Tibial nerve (tissue), 4 donors: ENCODE data around the gene MAPK6.

ENCODE experiments used
- CTCF ChIP-seq, 5 experiments: fragments of 200-600 bp in 3 of 5; fragments of 450-650 bp in 2 of 5; sonication (generic) in 3 of 5; IDR thresholded peaks; one replicate each; pipeline ENCODE4 v1.5.1; 2016 to 2019; ENCODE audit warnings: antibody characterized with exemption in 5 of 5, mild to moderate bottlenecking in 3 of 5, moderate library complexity in 2 of 5
- EP300 ChIP-seq, 2 donors: sonication (generic); formaldehyde crosslinking; IDR thresholded peaks; one replicate each; pipeline ENCODE4 v1.6.1; 2017; ENCODE audit warnings: antibody characterized with exemption in 2 of 2, mild to moderate bottlenecking in 1 of 2
- POLR2A ChIP-seq, 2 donors: fragments of 450-650 bp; IDR thresholded peaks; one replicate each; pipeline ENCODE4 v1.6.1; 2017; ENCODE audit warnings: antibody characterized with exemption in 2 of 2, mild to moderate bottlenecking in 2 of 2, moderate library complexity in 2 of 2

- no peak for TF ChIP-seq CTCF (IDR thresholded peaks at IDR 0.05)
- TF ChIP-seq POLR2A (IDR thresholded peaks at IDR 0.05) = no peak
- TF ChIP-seq EP300 (IDR thresholded peaks at IDR 0.05) = no peak
Measured at GRCh38 chr15:52105846-52106245, 86.8 kb downstream of the MAPK6 start.
